Neutrophil (primary cell): Measurements from ENCODE around the gene NFIB.

Source experiments
- H3K27ac ChIP-seq: fragments of 200-600 bp; sonication (generic); 2 replicates; pipeline ENCODE4 v1.5.1; 2016; ENCODE audit warnings: mild to moderate bottlenecking, moderate library complexity
- H3K27me3 ChIP-seq: fragments of 200-600 bp; sonication (generic); 2 replicates; pipeline ENCODE4 v1.6.0; 2016; ENCODE audit warnings: mild to moderate bottlenecking
- H3K36me3 ChIP-seq: fragments of 200-600 bp; sonication (generic); 2 replicates; pipeline ENCODE4 v1.5.1; 2017
- H3K4me1 ChIP-seq, 2 experiments: fragments of 200-600 bp in 1 of 2; sonication (generic) in 1 of 2; 1 replicate in 1 of 2; 2 replicates in 1 of 2; pipeline versions ENCODE4 v1.5.1 to v1.6.1; 2013 to 2016; ENCODE audit warnings: low read depth in 1 of 2, low read length in 1 of 2, mild to moderate bottlenecking in 1 of 2, moderate library complexity in 1 of 2; ENCODE audit not compliant: control insufficient read depth in 1 of 2, insufficient read depth in 1 of 2
- H3K4me3 ChIP-seq, 2 experiments: fragments of 200-600 bp in 1 of 2; sonication (generic) in 1 of 2; 1 replicate in 1 of 2; 2 replicates in 1 of 2; pipeline ENCODE4 v1.5.1; 2013 to 2016; ENCODE audit warnings: low read depth in 1 of 2, low read length in 1 of 2, mild to moderate bottlenecking in 1 of 2, moderate library complexity in 1 of 2
- H3K9me3 ChIP-seq: fragments of 200-600 bp; sonication (generic); 2 replicates; pipeline ENCODE4 v1.5.1; 2016
- CTCF ChIP-seq: fragments of 200-600 bp; sonication (generic); IDR thresholded peaks from 2 replicates; pipeline ENCODE4 v1.5.1; 2016; ENCODE audit warnings: antibody characterized with exemption

The NFIB gene

GRCh38 chr9:14092344-14092743, 221.6 kb downstream of the NFIB start:
- Histone ChIP-seq H3K27ac (no peak overlapping the region), H3K36me3 (no peaks in the 10 kb centered on the region), H3K4me3 (no peak overlapping the region), H3K27me3 (no peaks in the 10 kb centered on the region), H3K9me3 (no peaks in the 10 kb centered on the region), H3K4me1 (no peaks in the 10 kb centered on the region)
- no peak for TF ChIP-seq CTCF

GRCh38 chr9:14089051-14089803, 224.7 kb downstream of the NFIB start:
- Histone ChIP-seq H3K27me3 (no peaks in the 10 kb centered on the region), H3K9me3 (no peaks in the 10 kb centered on the region), H3K36me3 (no peaks in the 10 kb centered on the region), H3K4me3 (no peak overlapping the region), H3K4me1 (no peaks in the 10 kb centered on the region), H3K27ac (no peak overlapping the region)
- TF ChIP-seq CTCF = no peak

GRCh38 chr9:14087576-14087975, 226.4 kb downstream of the NFIB start:
- Histone ChIP-seq H3K36me3 (no peaks in the 10 kb centered on the region), H3K27me3 (no peaks in the 10 kb centered on the region), H3K4me1 (no peaks in the 10 kb centered on the region), H3K27ac (no peak overlapping the region), H3K9me3 (no peaks in the 10 kb centered on the region), H3K4me3 (no peak overlapping the region)
- TF ChIP-seq CTCF = no peak

- no peak overlapping the region for H3K27ac ChIP-seq
- TF ChIP-seq CTCF = no peak
- H3K4me1 ChIP-seq = no peaks in the 10 kb centered on the region
- H3K36me3 ChIP-seq = no peaks in the 10 kb centered on the region
- H3K27me3 ChIP-seq = no peaks in the 10 kb centered on the region
- H3K9me3 ChIP-seq = no peaks in the 10 kb centered on the region
- H3K4me3 ChIP-seq = no peak overlapping the region
Observed at GRCh38 chr9:14086495-14086894, 227.4 kb downstream of the NFIB start.

GRCh38 chr9:14085810-14086209, 228.1 kb downstream of the NFIB start:
- Histone ChIP-seq H3K27ac (no peak overlapping the region), H3K4me3 (no peak overlapping the region), H3K9me3 (no peaks in the 10 kb centered on the region), H3K27me3 (no peaks in the 10 kb centered on the region), H3K36me3 (no peaks in the 10 kb centered on the region), H3K4me1 (no peaks in the 10 kb centered on the region)
- no peak for TF ChIP-seq CTCF
